ENCODE results near the gene TNRC6C.

The TNRC6C gene, protein sequence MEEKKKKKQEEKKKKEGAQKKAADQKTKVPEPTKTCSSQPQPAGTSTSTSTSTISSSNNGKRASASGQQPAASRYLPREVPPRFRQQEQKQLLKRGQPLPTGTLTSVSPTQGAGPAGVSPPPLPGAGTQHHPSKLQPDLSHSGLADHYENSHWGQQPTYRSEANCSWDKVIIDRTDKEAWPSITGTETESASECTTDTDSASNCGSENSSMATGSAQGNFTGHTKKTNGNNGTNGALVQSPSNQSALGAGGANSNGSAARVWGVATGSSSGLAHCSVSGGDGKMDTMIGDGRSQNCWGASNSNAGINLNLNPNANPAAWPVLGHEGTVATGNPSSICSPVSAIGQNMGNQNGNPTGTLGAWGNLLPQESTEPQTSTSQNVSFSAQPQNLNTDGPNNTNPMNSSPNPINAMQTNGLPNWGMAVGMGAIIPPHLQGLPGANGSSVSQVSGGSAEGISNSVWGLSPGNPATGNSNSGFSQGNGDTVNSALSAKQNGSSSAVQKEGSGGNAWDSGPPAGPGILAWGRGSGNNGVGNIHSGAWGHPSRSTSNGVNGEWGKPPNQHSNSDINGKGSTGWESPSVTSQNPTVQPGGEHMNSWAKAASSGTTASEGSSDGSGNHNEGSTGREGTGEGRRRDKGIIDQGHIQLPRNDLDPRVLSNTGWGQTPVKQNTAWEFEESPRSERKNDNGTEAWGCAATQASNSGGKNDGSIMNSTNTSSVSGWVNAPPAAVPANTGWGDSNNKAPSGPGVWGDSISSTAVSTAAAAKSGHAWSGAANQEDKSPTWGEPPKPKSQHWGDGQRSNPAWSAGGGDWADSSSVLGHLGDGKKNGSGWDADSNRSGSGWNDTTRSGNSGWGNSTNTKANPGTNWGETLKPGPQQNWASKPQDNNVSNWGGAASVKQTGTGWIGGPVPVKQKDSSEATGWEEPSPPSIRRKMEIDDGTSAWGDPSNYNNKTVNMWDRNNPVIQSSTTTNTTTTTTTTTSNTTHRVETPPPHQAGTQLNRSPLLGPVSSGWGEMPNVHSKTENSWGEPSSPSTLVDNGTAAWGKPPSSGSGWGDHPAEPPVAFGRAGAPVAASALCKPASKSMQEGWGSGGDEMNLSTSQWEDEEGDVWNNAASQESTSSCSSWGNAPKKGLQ (N-terminal part only)

DNA sequence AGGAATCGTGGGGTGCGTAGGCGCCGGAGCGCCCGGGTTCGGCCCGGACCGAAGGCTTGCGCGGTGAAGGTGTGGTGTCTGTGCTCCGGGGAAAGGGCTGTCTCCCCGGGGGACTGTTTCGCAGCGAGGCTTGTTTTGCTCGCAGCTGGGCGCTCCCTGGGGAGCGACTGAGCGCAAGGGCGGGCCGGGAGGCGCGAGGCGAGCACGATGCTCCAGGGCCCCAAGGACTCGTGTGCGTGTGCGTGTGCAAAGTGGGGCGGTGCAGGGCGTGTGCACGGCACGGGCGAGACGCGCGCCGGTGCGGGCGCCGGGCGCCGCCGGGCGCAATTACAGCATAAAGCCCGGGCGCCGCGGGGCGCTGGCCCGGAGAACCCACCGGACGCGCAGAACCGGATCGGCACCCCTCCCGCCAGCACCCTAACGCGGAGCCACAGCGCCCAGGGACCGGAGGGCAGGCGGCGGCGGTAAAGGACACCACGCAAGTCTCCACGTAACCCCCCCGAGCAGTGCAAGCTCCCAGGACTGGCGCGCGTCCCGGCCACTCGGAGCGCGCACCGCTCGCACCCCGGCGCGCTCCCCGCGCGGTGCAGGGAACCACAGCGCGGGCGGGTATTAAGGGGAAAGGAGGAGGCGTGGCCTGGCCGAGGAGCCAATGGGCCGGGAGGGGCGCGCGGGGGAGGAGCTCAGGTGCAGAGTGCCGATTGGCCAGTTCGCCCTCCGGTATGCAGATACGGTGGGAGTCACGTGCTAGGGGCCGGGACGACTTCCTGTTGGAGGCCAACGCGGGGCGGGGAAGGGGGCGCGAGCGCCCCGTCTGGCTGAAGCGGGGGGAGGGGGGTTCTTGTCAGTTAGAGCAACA lies at the start of gene TNRC6C:
Gene TNRC6C, plus strand, starts transcription at position 847 of the 859 bp plus-strand sequence. CDS start 45,504 bp downstream, outside the sequence.
- peak; percentile 87 for DNase-seq (ENCODE audit: low read depth)

DNA sequence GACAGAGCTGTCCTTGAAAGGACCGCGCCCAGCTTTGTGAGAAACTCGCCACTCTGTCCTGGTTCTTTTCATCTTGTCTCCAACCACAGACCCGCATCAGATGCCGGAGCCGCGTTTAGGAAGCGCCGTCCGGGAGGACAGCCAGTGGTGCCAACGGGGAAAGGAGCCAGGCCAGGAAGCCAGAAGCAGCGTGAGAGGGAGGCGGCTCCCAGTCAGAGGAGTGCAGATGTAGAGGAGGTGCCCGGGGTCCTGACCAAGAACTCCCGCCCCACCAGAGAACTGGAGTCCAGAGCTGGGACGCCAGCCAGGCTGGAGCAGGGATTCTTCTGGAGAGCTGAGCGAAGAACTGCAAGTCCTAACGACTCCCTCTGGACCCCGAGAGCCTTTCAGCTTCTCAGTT lies 49.3 kb upstream of the TNRC6C start:
- DNase-seq (ENCODE audit: low read depth) = no peak

DNA sequence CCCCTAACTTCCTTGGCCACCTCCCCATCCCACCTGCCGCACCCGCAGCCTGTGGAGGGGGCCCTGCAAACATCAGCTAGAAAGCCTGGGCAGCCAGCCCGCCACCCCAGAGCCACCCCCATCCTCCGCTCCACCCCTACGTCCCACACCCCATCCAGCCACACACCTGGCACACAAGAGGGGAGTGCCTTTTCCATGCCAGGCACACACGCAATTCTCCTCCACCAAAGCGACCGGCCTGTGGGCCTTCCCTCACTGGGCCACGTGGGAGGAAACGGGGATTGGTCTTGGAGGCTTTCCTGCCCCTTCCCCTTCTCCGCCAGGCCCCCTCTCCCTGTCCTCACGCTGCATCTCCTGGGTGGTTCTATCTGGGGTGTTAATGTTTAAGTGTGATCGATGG lies 48.7 kb upstream of the TNRC6C start:
- DNase-seq (ENCODE audit: low read depth) = no peak

DNA sequence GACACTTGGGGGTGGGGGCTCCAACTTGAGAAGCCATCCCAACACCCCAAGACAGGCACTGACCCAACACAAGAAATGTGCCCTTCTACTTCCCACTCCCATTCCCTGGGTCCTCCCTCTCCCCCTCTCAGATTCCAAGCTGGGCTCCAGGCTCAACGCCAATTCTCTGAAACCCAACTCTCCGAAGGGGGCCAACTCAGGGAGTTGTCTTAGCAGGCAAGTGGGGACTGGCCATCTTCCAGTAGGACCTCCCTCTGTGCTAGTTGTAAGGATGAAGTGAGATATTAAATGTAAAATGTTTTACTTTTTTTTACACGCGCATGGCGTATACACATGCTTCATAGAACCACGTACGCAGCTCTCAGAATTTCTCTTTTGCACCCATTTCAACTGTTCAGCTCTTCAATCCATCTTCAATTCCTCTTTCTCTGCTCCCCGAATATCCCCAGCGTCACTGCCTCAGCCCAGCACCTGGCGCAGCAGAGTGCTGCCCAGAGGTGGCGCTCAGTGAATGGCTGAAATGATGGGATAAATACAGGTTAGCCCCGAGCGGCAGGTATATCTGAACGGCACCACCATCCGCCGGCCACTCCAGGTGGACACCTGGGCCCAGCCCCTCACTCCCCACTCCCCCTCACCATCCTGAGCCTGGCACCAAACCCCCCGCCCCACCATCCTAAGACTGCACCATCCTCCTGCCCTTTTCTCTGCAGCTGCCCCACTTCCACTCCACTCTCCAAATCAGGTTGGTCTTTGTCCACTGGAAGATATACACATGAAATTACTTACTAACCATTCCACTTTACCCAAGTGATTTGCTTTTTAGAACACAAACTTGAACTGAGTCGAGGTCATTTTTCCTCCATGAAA lies 43.9 kb upstream of the TNRC6C start:
- DNase-seq (ENCODE audit: low read depth) = no peak

DNA sequence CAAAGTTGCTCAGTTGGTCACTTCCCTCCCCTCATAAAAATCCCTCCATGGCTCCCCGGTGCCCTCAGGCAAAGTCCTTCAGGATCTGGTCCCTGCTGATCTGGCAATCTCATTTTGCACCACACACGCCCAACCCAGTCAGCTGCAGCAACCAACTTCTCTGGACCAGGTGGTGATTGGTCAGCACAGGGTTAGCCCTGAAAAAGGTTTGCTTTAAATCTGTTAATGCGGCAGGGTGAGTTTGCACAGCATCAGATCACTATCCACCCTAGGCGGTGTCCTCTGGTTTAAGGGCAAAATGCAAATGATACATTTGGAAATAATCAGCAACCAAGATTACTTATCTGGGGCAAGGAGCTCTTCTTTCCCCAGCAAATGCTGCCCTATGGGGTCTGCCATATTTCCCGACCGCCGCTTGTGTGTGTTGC lies 42.9 kb upstream of the TNRC6C start:
- no peak for DNase-seq (ENCODE audit: low read depth)

DNA sequence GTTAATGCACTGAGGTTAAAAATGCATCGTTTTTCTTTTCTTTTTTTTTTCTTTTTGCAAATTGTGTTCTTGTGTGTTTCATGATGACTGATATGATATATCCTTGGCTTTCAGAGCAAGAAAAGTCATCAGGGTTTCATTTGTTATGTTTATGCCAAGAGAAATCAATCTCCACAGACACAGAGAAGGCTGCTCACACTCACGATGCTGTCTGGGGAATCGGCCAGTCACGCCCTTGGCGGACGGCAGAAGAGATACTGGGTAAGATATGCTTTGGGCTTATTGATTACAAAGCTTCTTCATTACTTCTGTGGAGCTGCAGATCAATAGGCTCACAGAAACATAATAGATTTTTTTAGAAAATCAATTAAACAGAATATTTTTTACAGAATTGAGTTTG lies 42.2 kb upstream of the TNRC6C start:
- no peak for DNase-seq (ENCODE audit: low read depth)

DNA sequence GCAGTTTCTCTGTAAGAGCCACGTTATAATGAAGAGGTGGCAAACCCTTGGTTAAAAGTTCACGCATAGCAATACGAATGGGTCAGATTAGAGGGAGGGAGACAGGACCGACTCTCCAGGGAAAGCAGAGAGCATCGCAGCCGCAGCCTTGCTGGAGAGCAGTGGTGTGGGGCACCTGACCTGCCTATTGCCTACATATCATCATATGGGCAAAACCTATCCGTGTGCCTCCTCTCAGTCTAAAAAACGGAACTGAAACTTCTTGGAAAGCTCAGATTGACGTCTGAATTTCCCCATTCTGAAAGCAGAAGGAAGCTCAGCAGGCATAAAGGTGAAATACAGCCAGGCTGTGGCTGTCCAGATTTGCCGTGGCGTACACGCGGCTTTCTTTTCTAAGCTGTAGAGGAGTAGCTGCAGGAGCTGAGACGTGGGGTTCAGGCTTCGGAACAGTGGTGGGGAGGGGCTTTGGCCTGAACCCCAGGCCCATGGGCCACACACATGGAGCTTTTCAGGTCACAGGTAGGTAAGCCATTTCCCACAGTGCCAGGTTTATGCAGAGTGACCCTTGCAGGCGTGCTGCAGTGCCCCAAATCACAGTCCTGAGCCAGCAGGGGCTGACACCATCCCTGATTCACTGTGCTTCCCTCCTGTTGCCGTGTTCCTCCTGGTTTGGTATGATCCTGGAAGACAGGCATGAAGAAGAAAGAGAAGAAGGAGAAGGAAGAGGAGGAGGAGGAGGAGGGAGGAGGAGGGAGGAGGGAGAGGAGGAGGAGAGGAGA lies 41.6 kb upstream of the TNRC6C start:
- no peak for DNase-seq (ENCODE audit: low read depth)

DNA sequence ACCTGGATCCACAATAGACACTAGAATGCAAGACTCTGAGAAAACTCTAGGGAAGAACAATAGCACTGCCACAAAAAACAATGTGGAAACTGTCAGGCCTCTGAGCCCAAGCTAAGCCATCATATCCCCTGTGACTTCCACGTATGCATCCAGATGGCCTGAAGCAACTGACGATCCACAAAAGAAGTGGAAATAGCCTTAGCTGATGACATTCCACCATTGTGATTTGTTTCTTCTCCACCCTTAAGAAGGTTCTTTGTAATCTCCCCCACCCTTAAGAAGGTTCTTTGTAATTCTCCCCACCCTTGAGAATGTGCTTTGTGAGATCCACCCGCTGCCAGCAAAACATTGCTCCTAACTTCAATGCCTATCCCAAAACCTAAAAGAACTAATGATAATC lies 39.2 kb upstream of the TNRC6C start:
- no peak for DNase-seq (ENCODE audit: low read depth)

DNA sequence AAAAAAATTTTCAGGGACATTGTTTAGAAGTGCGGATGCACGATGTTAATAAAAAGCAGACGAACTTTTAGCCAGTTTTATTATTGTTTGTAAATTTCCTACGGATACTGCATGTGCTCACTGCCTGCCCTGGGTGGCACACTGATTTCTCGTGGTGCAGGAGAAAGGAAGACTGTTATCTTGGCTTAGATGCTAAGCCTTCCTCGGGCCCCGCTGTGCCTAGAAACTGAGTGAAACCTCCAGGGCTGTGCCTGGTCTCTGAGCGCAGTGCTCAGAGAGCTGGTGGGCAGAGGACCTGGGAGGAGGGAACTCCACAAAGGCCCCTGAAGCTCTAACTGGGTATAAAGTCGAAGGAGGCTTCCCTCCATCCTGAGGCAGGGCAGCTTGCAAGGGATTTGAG lies 35.4 kb upstream of the TNRC6C start:
- DNase-seq (ENCODE audit: low read depth) = no peak

DNA sequence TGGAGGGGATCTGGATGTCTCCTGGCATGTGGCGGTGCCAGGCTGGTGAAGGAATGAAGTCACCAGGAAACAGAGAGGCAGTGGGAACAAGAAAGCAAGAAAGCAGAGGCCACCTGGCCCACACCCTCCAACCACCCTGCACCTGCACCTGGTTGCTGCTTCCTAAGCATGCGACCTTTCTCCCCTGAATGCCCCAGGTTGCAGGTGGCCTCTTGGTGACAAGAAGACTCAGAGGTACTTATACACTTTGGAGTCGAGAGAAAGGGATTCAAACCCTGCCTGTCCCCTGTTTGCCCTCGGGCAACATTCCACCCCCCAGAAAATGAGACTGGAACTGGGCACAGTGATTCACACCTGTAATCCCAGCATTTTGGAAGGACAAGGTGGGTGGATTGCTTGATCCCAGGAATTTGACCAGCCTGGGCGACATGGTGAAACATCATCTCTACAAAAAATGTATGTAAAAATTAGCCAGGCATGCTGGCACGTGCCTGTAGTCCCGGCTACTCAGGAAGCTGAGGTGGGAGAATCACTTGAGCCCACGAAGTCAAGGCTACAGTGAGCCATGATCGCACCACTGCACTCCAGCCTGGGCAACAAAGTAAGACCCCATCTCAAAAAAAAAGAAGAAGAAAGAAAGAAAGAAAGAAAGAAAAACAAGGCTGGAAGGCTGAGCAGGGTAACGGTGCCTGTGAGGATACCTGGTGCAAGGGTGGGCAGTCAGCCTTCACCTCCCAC lies 34.6 kb upstream of the TNRC6C start:
- DNase-seq (ENCODE audit: low read depth) = no peak

DNA sequence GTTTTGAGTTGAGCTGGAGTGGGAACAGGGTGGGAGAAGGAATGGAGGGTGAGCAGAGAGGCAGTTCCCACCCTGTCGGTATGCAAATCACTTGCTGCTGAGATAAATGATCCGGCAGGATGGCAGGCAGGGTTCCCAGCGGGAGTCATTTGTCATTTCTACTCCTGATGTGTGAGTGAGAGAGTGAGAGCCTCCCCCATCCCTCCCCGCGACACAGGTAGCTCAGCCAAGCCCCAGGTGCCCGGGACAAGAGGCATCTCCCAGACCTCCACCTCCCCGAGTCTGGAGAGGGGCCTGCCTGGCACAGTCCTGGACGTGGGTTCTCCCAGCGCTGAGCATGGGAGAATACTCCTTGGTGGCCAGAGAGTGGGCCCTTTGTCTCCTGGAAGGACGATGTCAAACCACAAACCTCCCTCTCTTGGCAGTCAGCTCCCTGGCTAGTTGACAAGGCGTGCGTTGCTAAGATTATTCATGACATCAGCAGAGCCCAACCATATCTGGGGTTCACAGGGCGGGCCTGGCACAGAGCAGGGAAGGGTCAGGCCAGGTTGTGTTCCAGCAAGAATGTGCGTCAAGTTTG lies 33.7 kb upstream of the TNRC6C start:
- no peak for DNase-seq (ENCODE audit: low read depth)

DNA sequence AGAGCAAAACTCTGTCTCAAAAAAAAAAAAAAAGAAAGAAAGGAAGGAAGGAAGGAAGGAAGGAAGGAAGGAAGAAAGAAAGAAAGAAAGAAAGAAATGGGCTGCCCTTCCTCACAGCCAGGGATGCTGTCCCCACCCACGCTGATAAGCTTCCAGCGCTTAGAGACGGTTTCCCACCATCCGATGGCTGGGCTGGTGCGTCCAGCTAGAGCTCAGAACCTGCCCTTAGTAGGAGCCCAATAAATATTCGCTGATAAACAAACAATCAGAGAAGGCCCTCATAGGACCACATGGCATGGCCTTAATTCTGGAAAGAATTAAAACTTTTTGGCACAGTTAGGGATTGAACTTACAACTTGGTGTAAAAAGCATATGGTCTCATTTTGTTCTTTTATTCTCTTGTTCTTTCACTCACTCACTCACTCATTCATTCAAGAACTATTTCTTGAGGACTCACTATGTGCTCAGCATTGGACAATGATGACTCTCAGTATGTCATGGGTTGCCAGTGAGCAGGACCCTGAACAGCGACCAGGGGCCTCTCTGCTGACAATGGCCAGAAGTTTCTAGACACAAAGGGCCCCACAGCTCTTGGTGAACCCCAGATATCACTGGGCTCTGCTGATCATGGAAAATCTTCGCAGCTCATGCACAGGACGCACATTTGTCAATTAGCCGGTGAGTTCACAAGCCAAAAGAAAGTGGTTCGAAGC lies 32.5 kb upstream of the TNRC6C start:
- no peak for DNase-seq (ENCODE audit: low read depth)

DNA sequence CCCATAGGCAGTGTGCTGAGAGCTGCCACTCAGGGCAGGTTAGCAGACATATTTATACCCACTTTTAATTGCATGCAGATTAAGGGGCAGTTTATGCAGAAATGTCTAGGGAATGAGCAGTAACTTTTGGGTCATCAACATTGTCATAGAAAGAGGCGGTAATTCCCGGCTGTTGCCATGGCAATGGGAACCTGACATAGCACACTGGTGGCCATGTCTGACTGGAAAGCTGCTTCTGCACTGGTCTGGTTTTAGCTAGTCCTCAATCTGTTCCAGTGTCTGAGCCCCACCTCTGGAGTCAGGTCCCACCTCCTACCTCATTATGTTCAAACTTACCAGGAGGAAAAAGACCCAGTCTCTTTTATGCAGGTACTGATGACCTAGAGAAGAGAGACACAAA lies 31.5 kb upstream of the TNRC6C start:
- no peak for DNase-seq (ENCODE audit: low read depth)

DNA sequence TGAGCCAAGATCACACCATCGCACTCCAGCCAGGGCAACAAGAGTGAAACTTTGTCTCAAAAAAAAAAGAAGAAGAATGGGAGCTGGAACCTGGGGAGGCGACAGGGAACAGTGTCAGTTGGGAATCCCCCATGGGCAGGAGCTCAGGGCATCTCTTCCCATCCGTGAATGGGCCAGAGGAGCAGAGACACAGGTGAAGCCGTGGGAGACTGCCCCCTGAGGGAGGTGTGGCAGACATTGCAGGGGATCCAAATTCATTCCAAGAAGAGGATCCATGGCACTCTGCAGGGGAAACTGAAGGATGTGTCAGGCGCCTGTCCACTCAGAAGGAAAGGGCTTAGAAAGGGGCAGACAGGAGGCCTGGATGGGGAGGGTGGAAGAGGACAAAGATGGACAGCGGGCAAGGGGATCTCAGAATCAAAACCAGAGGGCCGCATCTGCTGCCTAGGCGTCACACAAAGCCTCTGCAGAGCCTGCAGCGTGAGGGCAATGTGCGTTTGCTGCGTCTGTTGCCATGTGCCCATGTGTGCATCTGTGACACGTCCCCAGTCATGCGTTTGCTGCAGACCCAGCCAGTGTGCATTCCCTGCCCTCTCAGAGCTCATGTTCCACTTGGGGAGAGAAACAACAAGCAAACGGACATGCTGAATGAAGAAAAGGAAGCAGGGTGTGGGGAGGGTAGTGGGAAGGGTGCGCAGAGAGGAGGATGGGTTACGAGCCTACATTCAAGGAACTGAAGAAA lies 30.6 kb upstream of the TNRC6C start:
- DNase-seq (ENCODE audit: low read depth) = no peak

DNA sequence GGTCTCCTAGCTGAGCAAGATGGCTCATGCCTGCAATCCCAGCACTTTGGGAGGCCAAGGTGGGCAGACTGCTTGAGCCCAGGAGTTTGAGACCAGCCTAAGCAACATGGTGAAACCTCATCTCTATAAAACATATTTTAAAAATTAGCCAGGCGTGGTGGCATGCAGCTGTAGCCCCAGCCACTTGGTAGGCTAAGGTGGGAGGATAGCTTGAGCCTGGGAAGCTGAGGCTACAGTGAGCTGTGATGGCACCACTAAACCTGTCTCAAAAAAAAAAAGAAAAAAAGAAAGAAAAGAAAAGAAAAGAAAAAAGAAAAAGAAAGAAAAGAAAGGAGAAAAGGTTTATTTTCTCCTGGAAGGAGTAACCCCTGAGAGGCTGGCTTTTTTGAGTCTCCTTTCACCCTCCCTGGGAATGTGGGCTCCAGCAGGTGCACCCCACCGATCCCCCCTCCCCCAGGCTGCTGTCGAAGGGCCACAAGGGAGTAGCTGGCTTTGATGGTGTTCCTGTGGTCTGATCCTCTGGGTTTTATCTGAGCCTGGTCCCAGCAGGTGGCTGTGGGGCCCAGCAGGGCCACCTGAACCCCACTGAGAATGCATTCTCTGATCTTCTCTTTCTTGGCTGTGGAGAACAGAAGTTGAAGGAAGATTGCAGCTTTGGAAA lies 29.9 kb upstream of the TNRC6C start:
- no peak for DNase-seq (ENCODE audit: low read depth)

DNA sequence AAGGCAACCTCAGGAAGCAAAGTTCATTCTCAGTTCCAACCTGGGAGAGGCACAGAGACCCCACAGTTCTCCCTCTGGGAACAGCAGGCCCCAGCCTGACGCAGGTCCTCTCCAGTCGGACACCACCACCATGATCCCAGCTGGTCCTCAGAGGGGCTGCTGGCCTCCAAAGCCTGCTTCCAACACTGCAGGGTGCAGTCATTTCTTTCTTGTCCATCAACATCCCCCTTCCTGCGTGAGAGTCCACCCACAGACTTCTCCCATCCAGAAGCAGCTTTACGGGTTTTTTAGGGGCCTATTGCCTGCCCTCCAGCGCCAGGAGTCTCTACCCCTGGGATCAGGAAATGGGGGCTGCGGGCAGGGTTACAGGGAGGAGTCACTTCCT lies 29.3 kb upstream of the TNRC6C start:
- DNase-seq (ENCODE audit: low read depth) = no peak

DNA sequence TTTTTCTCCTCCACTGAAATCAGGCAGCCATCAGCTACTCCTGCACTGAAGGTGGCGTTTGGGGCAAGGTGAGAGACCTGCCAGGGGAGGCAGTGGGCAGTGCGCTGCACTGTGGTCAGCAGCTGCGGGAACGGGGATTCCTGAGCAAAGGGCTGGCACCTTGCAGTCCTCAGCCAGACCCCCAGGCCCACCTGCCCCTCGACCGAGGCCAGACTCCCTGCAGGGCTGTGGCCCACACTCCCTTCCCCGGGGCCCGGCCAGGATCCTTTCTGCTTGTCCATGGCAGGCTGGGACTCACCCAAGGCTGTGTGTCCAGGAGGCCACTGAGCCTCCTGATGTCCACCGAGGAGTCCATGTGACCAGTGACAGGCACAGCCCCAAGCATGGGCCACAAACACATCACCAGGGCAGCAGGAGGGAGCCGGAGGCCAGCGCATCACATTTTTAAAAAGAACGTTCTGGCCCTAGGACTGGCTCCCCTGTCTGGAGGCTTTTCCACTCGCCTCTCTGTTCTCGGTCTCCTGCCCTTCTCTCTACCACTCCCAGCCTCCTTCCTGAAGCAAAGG lies 28.5 kb upstream of the TNRC6C start:
- no peak for DNase-seq (ENCODE audit: low read depth)
